DND-41 (cell line): Measurements from ENCODE around the gene RIN3.

Experiments used
- EZH2 ChIP-seq: IDR thresholded peaks from 3 replicates; pipeline ENCODE4 v1.6.1; 2012; ENCODE audit warnings: borderline replicate concordance, low read depth, mild to moderate bottlenecking, moderate library complexity, low read length, inconsistent platforms; ENCODE audit not compliant: severe bottlenecking
- TF ChIP-seq, protein P1 (sequence below): IDR thresholded peaks from 2 replicates; pipeline ENCODE4 v1.5.1; 2012; ENCODE audit warnings: borderline replicate concordance, low read length, moderate library complexity, mild to moderate bottlenecking; ENCODE audit not compliant: poor library complexity, severe bottlenecking; ENCODE audit errors: extremely low read depth

DNA sequence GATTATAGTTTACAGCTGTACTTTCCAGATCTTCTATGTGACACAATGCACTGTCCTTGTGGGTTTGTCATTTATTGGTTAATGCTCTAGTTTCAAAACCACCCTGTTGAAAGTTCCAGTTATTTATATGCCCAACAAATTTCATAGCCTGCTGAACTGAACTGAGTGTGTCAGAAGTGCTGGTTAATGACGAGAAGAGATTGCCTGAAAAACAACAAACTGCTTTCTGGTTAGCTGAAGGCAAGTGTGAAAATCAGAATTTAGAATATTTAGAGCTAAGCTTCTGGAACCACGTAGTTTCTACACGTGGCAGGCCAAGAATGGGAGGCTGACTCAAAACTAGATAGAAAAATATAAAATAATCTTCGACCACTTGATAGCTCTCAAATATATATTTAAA is 19.1 kb upstream of the RIN3 start:
- no peak for TF ChIP-seq EZH2
- TF ChIP-seq, protein P1, sequence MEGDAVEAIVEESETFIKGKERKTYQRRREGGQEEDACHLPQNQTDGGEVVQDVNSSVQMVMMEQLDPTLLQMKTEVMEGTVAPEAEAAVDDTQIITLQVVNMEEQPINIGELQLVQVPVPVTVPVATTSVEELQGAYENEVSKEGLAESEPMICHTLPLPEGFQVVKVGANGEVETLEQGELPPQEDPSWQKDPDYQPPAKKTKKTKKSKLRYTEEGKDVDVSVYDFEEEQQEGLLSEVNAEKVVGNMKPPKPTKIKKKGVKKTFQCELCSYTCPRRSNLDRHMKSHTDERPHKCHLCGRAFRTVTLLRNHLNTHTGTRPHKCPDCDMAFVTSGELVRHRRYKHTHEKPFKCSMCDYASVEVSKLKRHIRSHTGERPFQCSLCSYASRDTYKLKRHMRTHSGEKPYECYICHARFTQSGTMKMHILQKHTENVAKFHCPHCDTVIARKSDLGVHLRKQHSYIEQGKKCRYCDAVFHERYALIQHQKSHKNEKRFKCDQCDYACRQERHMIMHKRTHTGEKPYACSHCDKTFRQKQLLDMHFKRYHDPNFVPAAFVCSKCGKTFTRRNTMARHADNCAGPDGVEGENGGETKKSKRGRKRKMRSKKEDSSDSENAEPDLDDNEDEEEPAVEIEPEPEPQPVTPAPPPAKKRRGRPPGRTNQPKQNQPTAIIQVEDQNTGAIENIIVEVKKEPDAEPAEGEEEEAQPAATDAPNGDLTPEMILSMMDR = no peak
